ENCODE data around the gene ASCC1. TPM values are rescaled to one million over a fixed set of nuclear protein-coding genes. Genes with fewer than 3 reads are reported as not detected.

Gene ASCC1
- total RNA-seq, 2 donors from 2014 or later, result 14.8 to 38.3 TPM

DNA sequence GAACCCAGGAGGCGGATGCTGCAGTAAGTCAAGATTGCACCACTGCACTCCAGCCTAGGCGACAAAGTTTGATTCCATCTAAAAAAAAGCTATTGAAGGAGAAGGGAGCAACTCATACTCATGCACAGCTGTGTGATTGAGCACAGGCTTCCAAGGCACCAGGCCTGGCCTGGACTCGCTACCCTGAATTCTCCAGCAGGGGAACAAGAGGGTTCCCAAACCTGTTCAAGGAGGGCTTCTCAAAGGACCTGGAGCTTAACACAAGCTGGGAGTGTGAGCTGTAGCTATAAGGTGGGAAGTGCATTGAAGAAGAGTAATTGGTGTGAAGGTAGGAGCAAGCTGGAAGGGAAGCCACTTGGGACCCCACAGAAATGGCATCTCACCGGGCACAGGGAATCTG is 42.5 kb upstream of the ASCC1 start:
- 87% methylated on average over 4 of the region's 4 CpGs for WGBS
- TF ChIP-seq POLR2A (IDR thresholded peaks at IDR 0.05) (no peak), POLR2AphosphoS5 (IDR thresholded peaks at IDR 0.05) (no peak)
- TF ChIP-seq, protein P1, sequence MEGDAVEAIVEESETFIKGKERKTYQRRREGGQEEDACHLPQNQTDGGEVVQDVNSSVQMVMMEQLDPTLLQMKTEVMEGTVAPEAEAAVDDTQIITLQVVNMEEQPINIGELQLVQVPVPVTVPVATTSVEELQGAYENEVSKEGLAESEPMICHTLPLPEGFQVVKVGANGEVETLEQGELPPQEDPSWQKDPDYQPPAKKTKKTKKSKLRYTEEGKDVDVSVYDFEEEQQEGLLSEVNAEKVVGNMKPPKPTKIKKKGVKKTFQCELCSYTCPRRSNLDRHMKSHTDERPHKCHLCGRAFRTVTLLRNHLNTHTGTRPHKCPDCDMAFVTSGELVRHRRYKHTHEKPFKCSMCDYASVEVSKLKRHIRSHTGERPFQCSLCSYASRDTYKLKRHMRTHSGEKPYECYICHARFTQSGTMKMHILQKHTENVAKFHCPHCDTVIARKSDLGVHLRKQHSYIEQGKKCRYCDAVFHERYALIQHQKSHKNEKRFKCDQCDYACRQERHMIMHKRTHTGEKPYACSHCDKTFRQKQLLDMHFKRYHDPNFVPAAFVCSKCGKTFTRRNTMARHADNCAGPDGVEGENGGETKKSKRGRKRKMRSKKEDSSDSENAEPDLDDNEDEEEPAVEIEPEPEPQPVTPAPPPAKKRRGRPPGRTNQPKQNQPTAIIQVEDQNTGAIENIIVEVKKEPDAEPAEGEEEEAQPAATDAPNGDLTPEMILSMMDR (IDR thresholded peaks at IDR 0.05), result no peak

DNA sequence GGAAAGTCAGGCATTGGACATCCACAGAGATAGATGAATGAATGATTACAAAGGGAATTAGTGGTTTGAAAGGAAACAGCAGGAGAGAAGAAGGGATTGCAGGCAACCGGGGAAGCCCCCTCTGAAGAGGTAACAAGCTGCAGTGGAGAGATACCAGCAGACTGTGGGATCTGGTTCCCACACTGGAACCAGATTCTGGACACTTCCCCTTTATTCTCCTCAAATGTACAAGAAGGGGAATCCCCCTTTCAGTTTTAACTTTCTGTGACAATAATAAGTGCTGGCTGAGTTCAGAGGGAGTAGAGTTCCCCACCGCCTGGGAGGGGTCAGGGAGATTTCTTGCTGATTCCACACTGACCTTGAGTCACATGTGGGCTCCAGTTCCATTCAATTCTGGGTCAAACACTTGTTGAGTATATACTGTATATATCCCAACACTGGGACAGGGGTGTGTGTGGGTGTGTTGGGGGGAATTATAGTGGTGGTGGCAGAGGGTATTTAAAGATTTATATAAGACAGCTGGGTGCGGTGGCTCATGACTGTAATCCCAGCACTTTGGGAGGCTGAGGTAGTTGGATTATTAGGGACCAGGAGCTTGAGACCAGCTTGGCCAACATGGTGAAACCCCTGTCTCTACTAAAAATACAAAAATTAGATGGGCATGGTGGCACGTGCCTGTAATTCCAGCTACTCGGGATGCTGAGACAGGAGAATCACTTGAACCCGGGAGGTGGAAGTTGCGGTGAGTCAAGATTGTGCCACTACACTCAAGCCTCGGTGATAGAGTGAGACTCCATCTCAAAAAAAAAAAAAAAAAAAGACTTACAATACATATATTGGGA is 41.2 kb upstream of the ASCC1 start:
- no peak for DNase-seq (ENCODE audit: low spot score)
- no peaks in the 10 kb centered on the region for H3K9me3 ChIP-seq
- H3K36me3 ChIP-seq, result no peaks in the 10 kb centered on the region
- H3K27ac ChIP-seq, result peak overlapping the region; percentile 88 to 91
- intact Hi-C loops (cut with DNase I), result loop anchor here (5.0 kb wide), 1 partner anchor 40 kb away; the partner anchor contains the start of genes ANAPC16 and ASCC1
- 69% methylated on average over 8 of the region's 8 CpGs for WGBS
- no peak overlapping the region for H3K4me3 ChIP-seq
- no peaks in the 10 kb centered on the region for H3K27me3 ChIP-seq (replicated peaks; ENCODE audit: insufficient read depth)
- TF ChIP-seq POLR2AphosphoS5 (IDR thresholded peaks at IDR 0.05) (no peak), POLR2A (IDR thresholded peaks at IDR 0.05) (no peak)
- TF ChIP-seq, protein P1 (IDR thresholded peaks at IDR 0.05), result no peak
- peaks cover 45% of the 10 kb centered on the region for H3K4me1 ChIP-seq (replicated peaks)

More for the DNA sequence above, 42.5 kb upstream of the ASCC1 start:
- Histone ChIP-seq H3K4me1 (replicated peaks) (peaks cover 45% of the 10 kb centered on the region), H3K9me3 (no peaks in the 10 kb centered on the region), H3K27me3 (replicated peaks; ENCODE audit: insufficient read depth) (no peaks in the 10 kb centered on the region), H3K27ac (peak overlapping the region; percentile 83 to 84), H3K4me3 (no peak overlapping the region), H3K36me3 (no peaks in the 10 kb centered on the region)
- intact Hi-C loops (cut with DNase I), result loop anchor here (5.0 kb wide), 1 partner anchor 41 kb away; the partner anchor contains the start of genes ANAPC16 and ASCC1
- no peak for DNase-seq (ENCODE audit: low spot score)

DNA sequence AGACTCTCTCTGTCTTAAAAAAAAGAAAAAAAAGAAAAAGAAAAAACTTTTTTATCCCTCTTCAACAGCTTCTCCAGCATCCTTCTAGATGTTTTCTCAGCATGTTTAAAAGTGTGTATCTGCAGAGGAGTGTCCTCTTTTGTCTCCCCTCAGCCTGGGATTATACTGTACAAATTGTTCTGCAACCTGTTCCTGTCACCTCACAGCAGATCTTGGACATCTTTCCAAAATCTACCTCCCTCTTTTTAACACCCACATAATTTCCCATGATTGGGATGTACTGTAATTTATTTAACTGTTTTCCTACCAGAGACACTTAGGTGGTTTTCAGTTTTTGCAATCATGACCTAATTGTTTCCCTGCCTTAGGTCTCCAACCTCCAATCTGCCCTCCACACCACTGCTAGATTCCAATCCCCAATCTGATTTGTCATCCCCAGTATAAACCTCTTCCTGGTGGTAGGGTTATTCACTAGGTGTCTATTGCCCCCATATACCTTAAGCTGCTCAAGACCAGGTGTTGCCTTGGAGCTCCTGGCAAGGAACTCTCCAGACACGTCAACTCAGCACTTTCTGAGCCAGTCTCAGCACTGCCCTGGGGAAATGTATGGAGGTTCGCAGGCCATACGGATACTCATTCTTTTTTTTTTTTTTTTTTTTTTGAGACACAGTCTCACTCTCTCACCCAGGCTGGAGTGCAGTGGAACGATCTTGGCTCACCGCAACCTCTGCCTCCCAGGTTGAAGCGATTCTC is 40.1 kb upstream of the ASCC1 start:
- Histone ChIP-seq H3K9me3 (no peaks in the 10 kb centered on the region), H3K4me1 (replicated peaks) (peaks cover 42% of the 10 kb centered on the region), H3K36me3 (no peaks in the 10 kb centered on the region), H3K4me3 (no peak overlapping the region), H3K27me3 (replicated peaks; ENCODE audit: insufficient read depth) (no peaks in the 10 kb centered on the region), H3K27ac (peak overlapping the region; percentile 88 to 91)
- TF ChIP-seq POLR2A (IDR thresholded peaks at IDR 0.05) (no peak), POLR2AphosphoS5 (IDR thresholded peaks at IDR 0.05) (peak; percentile 47)
- WGBS, result 83% methylated on average over 6 of the region's 6 CpGs
- no peak for DNase-seq (ENCODE audit: low spot score)
- intact Hi-C loops (cut with DNase I), result loop anchor here (2.0 to 5.0 kb wide), 2 partner anchors 17 to 39 kb away; partner anchors contain the start of genes ANAPC16, ASCC1 and DDIT4

DNA sequence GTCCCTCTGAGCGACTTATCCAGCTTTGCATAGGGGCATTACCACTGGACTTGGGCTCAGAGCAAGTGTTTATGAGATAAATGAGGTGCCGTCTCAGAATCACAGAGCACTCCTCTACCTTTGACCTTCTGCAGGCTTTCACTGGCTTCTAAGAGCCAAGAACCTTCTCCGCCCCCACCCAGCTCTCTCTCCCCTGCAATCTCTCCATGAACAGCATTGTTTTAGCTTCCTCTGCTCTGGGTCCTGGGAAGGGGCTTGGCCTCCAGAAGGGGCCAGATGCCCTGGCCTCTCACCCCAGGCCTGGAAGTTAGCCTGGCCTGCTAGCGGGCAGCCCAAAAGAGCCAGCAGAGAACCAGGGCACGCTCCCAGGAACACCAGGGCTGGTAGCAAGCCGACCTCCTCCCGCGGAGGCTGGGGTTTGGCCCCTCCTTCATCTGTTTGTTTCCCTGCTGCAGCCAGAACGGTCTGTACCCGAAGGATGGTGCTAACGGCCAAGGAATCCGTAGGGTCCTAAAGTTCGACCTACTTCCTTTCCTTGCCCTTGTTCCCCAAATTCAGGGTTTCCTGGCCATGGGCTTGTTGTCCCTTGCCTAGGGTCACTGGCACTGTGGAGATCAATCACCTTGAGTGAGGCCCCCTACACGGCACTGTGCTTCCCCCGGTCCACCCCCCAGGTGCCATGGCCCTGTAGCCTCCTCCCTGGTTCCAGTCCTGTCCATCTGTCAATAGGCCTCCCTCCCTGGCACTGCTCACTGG is 38.9 kb upstream of the ASCC1 start:
- WGBS, result 9% methylated on average over 15 of the region's 15 CpGs
- Histone ChIP-seq H3K4me3 (no peak overlapping the region), H3K4me1 (replicated peaks) (peaks cover 32% of the 10 kb centered on the region), H3K36me3 (no peaks in the 10 kb centered on the region), H3K9me3 (no peaks in the 10 kb centered on the region), H3K27ac (peak overlapping the region; percentile 88 to 91), H3K27me3 (replicated peaks; ENCODE audit: insufficient read depth) (no peaks in the 10 kb centered on the region)
- TF ChIP-seq, protein P1 (IDR thresholded peaks at IDR 0.05), result peak in 1 of 4 experiments; percentile 11
- TF ChIP-seq POLR2A (IDR thresholded peaks at IDR 0.05), result peak; percentile 55
- peak; percentile 99 for TF ChIP-seq POLR2AphosphoS5 (IDR thresholded peaks at IDR 0.05)
- DNase-seq (ENCODE audit: low spot score), result peak; percentile 94
- intact Hi-C loops (cut with DNase I), result loop anchor here (2.0 to 5.0 kb wide), 2 partner anchors 18 to 38 kb away; partner anchors contain the start of genes ANAPC16, ASCC1 and DDIT4
